GM18505 (cell line): ENCODE data around the gene BRIP1.

Experiments used
- ATAC-seq: cut with Tn5 transposase; IDR thresholded peaks from one replicate; pipeline ENCODE4 v1.9.1; 2021; ENCODE audit not compliant: unreplicated experiment
- POLR2A ChIP-seq: IDR thresholded peaks from 4 replicates; pipeline ENCODE4 v1.6.1; 2011; ENCODE audit warnings: borderline replicate concordance; ENCODE audit not compliant: insufficient read depth, insufficient read length; ENCODE audit errors: extremely low read depth

The BRIP1 gene

GRCh38 chr17:61848896-61849295, 14.4 kb downstream of the BRIP1 start:
- no peak for TF ChIP-seq POLR2A
- no peak for ATAC-seq

- TF ChIP-seq POLR2A = no peak
Observed at GRCh38 chr17:61848247-61848646, 15.1 kb downstream of the BRIP1 start.

GRCh38 chr17:61847659-61848058, 15.7 kb downstream of the BRIP1 start:
- TF ChIP-seq POLR2A = no peak
- ATAC-seq = no peak

More at GRCh38 chr17:61848247-61848646, 15.1 kb downstream of the BRIP1 start:
- ATAC-seq = no peak

GRCh38 chr17:61846761-61847375, 16.5 kb downstream of the BRIP1 start:
- TF ChIP-seq POLR2A = no peak
- ATAC-seq = no peak

GRCh38 chr17:61846088-61846487, 17.2 kb downstream of the BRIP1 start:
- TF ChIP-seq POLR2A = no peak
- no peak for ATAC-seq

- TF ChIP-seq POLR2A = no peak
- ATAC-seq = no peak
Observed at GRCh38 chr17:61843435-61843834, 19.9 kb downstream of the BRIP1 start.

GRCh38 chr17:61842899-61843298, 20.4 kb downstream of the BRIP1 start:
- no peak for TF ChIP-seq POLR2A
- no peak for ATAC-seq

GRCh38 chr17:61839300-61839786, 24.0 kb downstream of the BRIP1 start:
- ATAC-seq = no peak
- TF ChIP-seq POLR2A = no peak

- no peak for ATAC-seq
- TF ChIP-seq POLR2A = no peak
Observed at GRCh38 chr17:61837175-61838051, 25.9 kb downstream of the BRIP1 start.

GRCh38 chr17:61836266-61837174, 26.8 kb downstream of the BRIP1 start:
- no peak for ATAC-seq
- no peak for TF ChIP-seq POLR2A

GRCh38 chr17:61835606-61836005, 27.7 kb downstream of the BRIP1 start:
- ATAC-seq = no peak
- TF ChIP-seq POLR2A = no peak

- TF ChIP-seq POLR2A = no peak
- ATAC-seq = no peak
Observed at GRCh38 chr17:61834610-61835009, 28.7 kb downstream of the BRIP1 start.

- ATAC-seq = no peak
- TF ChIP-seq POLR2A = no peak
Observed at GRCh38 chr17:61833536-61834193, 29.7 kb downstream of the BRIP1 start.

- ATAC-seq = no peak
- TF ChIP-seq POLR2A = no peak
Observed at GRCh38 chr17:61832463-61832862, 30.9 kb downstream of the BRIP1 start.
